Gastrocnemius medialis (tissue), 4 donors: ENCODE measurements around the gene UGT2B7. TPM values are rescaled to one million over a fixed set of nuclear protein-coding genes. Genes with fewer than 3 reads are reported as not detected.

Experiments used
- ATAC-seq, 2 donors: fragments of 150-250 bp; one replicate each; pipeline ENCODE4 v1.9.1; 2016
- DNase-seq, 2 donors: peaks; one replicate each; pipeline ENCODE4 v3.0.0-alpha.2; 2019
- H3K27ac ChIP-seq, 4 donors: fragments of 200-600 bp; sonication (generic); 1 replicate in 1 of 4; 2 replicates in 3 of 4; pipeline ENCODE4 v1.5.1; 2016 to 2018; ENCODE audit warnings: mild to moderate bottlenecking in 2 of 4, moderate library complexity in 1 of 4
- H3K27me3 ChIP-seq, 3 donors: fragments of 200-600 bp; sonication (generic) in 2 of 3; 1 replicate in 1 of 3; 2 replicates in 2 of 3; pipeline versions ENCODE4 v1.5.1 to v1.6.0; 2016 to 2019; ENCODE audit warnings: mild to moderate bottlenecking in 1 of 3, moderate library complexity in 1 of 3
- H3K36me3 ChIP-seq, 2 donors: fragments of 200-600 bp; sonication (generic) in 1 of 2; one replicate each; pipeline ENCODE4 v1.5.1; 2017 to 2018
- H3K4me1 ChIP-seq, 2 donors: fragments of 200-600 bp; sonication (generic) in 1 of 2; one replicate each; pipeline ENCODE4 v1.5.1; 2016 to 2017; ENCODE audit warnings: mild to moderate bottlenecking in 2 of 2
- H3K4me3 ChIP-seq, 4 donors: fragments of 200-600 bp; sonication (generic) in 3 of 4; 1 replicate in 1 of 4; 2 replicates in 3 of 4; pipeline ENCODE4 v1.5.1; 2016 to 2019; ENCODE audit warnings: mild to moderate bottlenecking in 2 of 4
- H3K9me3 ChIP-seq, 3 donors: fragments of 200-600 bp; sonication (generic) in 2 of 3; 1 replicate in 1 of 3; 2 replicates in 2 of 3; pipeline ENCODE4 v1.5.1; 2016 to 2019
- CTCF ChIP-seq, 5 experiments: fragments of 450-650 bp in 3 of 5; fragments of 200-600 bp in 2 of 5; sonication (generic) in 2 of 5; IDR thresholded peaks in 4 of 5; conservative IDR thresholded peaks in 1 of 5; 1 replicate in 4 of 5; 2 replicates in 1 of 5; pipeline ENCODE4 v1.5.1; 2016 to 2019; ENCODE audit warnings: antibody characterized with exemption in 5 of 5, mild to moderate bottlenecking in 3 of 5, moderate library complexity in 3 of 5
- POLR2A ChIP-seq, 2 donors: fragments of 450-650 bp; IDR thresholded peaks; one replicate each; pipeline ENCODE4 v1.6.1; 2017; ENCODE audit warnings: antibody characterized with exemption in 2 of 2, mild to moderate bottlenecking in 2 of 2, moderate library complexity in 2 of 2
- in situ Hi-C, 4 donors: fragments of 200-750 bp; cut with MboI; loops; one replicate each; pipeline versions ENCODE4 v1.15.0 to v1.8.0; 2017; ENCODE audit warnings: low sequenced_read_pairs in 4 of 4
- intact Hi-C: fragments of 100-400 bp; cut with DNase I; formaldehyde crosslinking; loops from one replicate; pipeline ENCODE4 v1.15.1; 2023; ENCODE audit warnings: low total_unique reads
- total RNA-seq, 4 donors: library from RNA; depleted of rRNA; stranded (reverse); fragments of >200 nt; gene quantifications; one replicate each; pipeline versions ENCODE4 v1.1.0 to v1.2.3, GENCODE V29; 2016

The UGT2B7 gene
- total RNA-seq, 4 donors from 2014 or later: 0.26 to 0.33 TPM; not detected in 2

- in situ Hi-C loops: no loop called here
These were observed 7.8 kb upstream of the UGT2B7 start for GRCh38 chr4:69088473-69088872.

GRCh38 chr4:69089388-69089787 is 6.9 kb upstream of the UGT2B7 start:
- DNase-seq (no peak), ATAC-seq (no peak)
- Histone ChIP-seq H3K4me1 (no peaks in the 10 kb centered on the region), H3K9me3 (no peaks in the 10 kb centered on the region), H3K36me3 (no peaks in the 10 kb centered on the region), H3K27me3 (no peaks in the 10 kb centered on the region), H3K27ac (no peak overlapping the region), H3K4me3 (no peak overlapping the region)
- TF ChIP-seq CTCF (IDR thresholded peaks at IDR 0.05 in 4 of 5, conservative IDR thresholded peaks at IDR 0.05 in 1 of 5) (no peak), POLR2A (IDR thresholded peaks at IDR 0.05) (no peak)
- in situ Hi-C loops (no loop called here), intact Hi-C loops (no loop called here)

More at GRCh38 chr4:69088473-69088872, 7.8 kb upstream of the UGT2B7 start:
- intact Hi-C loops: no loop called here
- DNase-seq (no peak), ATAC-seq (no peak)
- no peaks in the 10 kb centered on the region for H3K27me3 ChIP-seq
- H3K9me3 ChIP-seq: no peaks in the 10 kb centered on the region
- no peaks in the 10 kb centered on the region for H3K36me3 ChIP-seq
- H3K4me1 ChIP-seq: no peaks in the 10 kb centered on the region
- no peak overlapping the region for H3K4me3 ChIP-seq
- TF ChIP-seq CTCF (IDR thresholded peaks at IDR 0.05 in 4 of 5, conservative IDR thresholded peaks at IDR 0.05 in 1 of 5) (no peak), POLR2A (IDR thresholded peaks at IDR 0.05) (no peak)
- no peak overlapping the region for H3K27ac ChIP-seq

DNA sequence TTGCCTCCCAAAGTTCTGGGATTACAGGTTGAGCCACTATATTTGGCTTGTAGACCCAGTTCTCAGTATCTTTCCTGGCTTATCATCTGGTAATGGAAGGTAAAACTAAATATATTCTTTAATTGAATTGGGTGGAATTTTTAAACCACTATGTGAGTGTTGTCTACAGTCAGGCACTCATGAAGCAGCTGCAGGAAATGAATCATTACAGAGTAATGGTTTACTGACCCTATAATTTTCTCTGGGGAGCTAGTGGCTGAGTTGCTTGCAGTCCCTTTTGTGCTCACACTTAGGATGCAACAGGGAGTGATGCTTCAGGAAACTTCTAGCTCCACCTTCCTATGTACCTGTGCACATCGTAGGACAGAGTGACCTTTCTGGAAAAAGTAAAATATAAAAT is 4.1 kb upstream of the UGT2B7 start:
- ATAC-seq: no peak
- in situ Hi-C loops (no loop called here), intact Hi-C loops (no loop called here)
- no peaks in the 10 kb centered on the region for H3K36me3 ChIP-seq
- H3K9me3 ChIP-seq: no peaks in the 10 kb centered on the region
- H3K4me1 ChIP-seq: no peaks in the 10 kb centered on the region
- DNase-seq: no peak
- no peaks in the 10 kb centered on the region for H3K27me3 ChIP-seq
- no peak overlapping the region for H3K27ac ChIP-seq
- TF ChIP-seq POLR2A (IDR thresholded peaks at IDR 0.05): no peak
- TF ChIP-seq CTCF (IDR thresholded peaks at IDR 0.05 in 4 of 5, conservative IDR thresholded peaks at IDR 0.05 in 1 of 5): no peak
- no peak overlapping the region for H3K4me3 ChIP-seq

DNA sequence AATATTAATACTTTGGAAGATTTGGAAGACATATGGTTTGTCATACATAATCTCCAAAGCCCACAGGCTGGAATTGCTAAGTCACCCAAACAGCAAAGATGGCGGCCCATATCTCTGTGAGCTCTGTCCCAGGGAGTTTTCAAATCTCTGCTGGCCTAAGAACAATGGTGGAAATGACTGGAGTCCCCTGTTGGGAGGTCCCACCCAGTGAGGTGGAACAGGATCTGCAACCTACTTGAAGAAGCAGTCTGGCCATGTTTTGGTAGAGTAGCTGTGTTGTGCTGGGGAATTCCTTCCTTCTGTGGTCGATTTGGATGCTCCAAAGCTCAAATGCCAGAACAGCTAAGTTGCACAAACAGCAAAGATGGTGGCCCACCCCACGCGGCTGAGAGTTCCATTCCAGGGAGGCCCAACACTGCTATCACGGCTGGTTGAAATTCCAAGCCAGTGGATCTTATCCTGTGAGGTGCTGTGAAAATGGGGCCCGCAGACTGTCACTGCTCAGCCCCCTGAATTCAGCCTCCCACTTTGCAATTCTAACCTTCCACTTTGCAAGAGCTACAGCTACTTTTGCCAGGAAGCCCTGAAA is 3.2 kb upstream of the UGT2B7 start:
- intact Hi-C loops (no loop called here), in situ Hi-C loops (no loop called here)
- TF ChIP-seq POLR2A (IDR thresholded peaks at IDR 0.05): no peak
- no peak for TF ChIP-seq CTCF (IDR thresholded peaks at IDR 0.05 in 4 of 5, conservative IDR thresholded peaks at IDR 0.05 in 1 of 5)
- Histone ChIP-seq H3K4me1 (no peaks in the 10 kb centered on the region), H3K4me3 (no peak overlapping the region), H3K36me3 (no peaks in the 10 kb centered on the region), H3K27me3 (no peaks in the 10 kb centered on the region), H3K27ac (no peak overlapping the region), H3K9me3 (no peaks in the 10 kb centered on the region)
- DNase-seq (no peak), ATAC-seq (no peak)

DNA sequence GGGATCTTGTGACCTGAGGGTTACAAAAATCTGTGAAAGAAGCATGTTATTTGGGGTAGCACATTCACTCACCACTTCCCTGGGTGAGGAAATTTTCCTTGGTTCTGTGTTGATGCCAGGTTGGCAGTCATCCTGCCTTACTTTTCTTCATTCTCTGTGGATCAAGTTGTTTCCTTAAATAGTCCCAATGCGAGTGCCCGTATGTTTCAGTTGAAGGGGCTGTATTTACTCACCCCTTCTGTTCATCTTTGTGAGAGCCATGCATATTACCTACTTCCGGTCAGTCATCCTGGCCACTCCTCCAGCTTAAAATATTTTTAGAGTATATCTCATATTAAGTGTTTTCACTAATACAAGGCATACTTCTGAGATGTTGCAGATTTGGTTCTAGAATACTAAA is 2.6 kb upstream of the UGT2B7 start:
- no peaks in the 10 kb centered on the region for H3K9me3 ChIP-seq
- no peaks in the 10 kb centered on the region for H3K4me1 ChIP-seq
- H3K27me3 ChIP-seq: no peaks in the 10 kb centered on the region
- intact Hi-C loops: no loop called here
- H3K4me3 ChIP-seq: no peak overlapping the region
- in situ Hi-C loops: no loop called here
- TF ChIP-seq CTCF (IDR thresholded peaks at IDR 0.05 in 4 of 5, conservative IDR thresholded peaks at IDR 0.05 in 1 of 5) (no peak), POLR2A (IDR thresholded peaks at IDR 0.05) (no peak)
- H3K36me3 ChIP-seq: no peaks in the 10 kb centered on the region
- DNase-seq: no peak
- H3K27ac ChIP-seq: no peak overlapping the region
- ATAC-seq: no peak
